Measurements from ENCODE around the gene GUCY1B1. TPM values are rescaled to one million over a fixed set of nuclear protein-coding genes. Genes with fewer than 3 reads are reported as not detected.

The GUCY1B1 gene
- total RNA-seq, 1 experiment from 2014 or later: 0.50 TPM

DNA sequence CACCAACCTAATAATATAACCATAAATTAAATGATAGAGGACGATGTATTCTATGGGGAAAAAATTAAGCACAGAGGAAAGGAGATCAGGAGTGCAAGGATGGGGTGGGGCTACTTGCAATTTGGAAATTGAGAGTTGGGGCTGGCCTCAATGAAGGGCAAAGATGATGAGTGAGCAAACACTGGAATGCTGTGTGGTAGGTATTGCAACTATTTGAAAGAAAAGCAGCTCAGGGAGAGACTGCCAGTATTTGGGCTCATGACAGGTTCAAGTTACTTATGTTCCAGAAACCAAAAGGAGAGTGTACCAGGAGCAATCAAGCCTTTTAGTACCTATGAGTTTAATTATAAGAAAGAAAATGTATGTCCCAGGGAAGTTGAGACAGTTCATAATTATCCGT lies 59.8 kb downstream of the GUCY1B1 start:
- H2BK12ac ChIP-seq (ENCODE audit: insufficient read length, low read depth, low read length): no peak overlapping the region
- H4K8ac ChIP-seq (replicated peaks; ENCODE audit: insufficient read length, low read depth, low read length): no peak overlapping the region
- no peak overlapping the region for H3K56ac ChIP-seq (ENCODE audit: insufficient read length, low read depth, low read length)
- Mint-ChIP-seq H3K27ac (no peak overlapping the region), H3K4me3 (no peak overlapping the region), H3K4me1 (peaks cover 12 to 17% of the 10 kb centered on the region in 2 experiments), H3K27me3 (ENCODE audit: low read depth) (no peaks in the 10 kb centered on the region), H3K36me3 (ENCODE audit: insufficient read depth in 1 of 3, low read depth in 3 of 3) (no peaks in the 10 kb centered on the region), H3K9me3 (no peaks in the 10 kb centered on the region)
- H3K18ac ChIP-seq (ENCODE audit: insufficient read length, low read depth, low read length): no peak overlapping the region
- no peaks in the 10 kb centered on the region for H3K79me2 ChIP-seq (ENCODE audit: insufficient read depth, low read length)
- H3K27me3 ChIP-seq (ENCODE audit: insufficient read depth, low read length): no peaks in the 10 kb centered on the region
- H3K79me1 ChIP-seq (ENCODE audit: insufficient read depth, low read depth, low read length, poor library complexity, severe bottlenecking): no peaks in the 10 kb centered on the region
- no peak overlapping the region for H2AK5ac ChIP-seq (ENCODE audit: insufficient read length, low read length)
- no CpG with 5 or more reads among the region's 2 CpGs for WGBS (ENCODE audit: extremely low coverage, insufficient read length, low lambda C conversion rate)
- H4K5ac ChIP-seq (ENCODE audit: insufficient read length, low read depth, low read length): no peak overlapping the region
- H4K20me1 ChIP-seq (ENCODE audit: control insufficient read depth, insufficient read depth, insufficient read length): no peaks in the 10 kb centered on the region
- no peak overlapping the region for H2BK20ac ChIP-seq (ENCODE audit: low read depth, low read length, poor library complexity, severe bottlenecking)
- no peak overlapping the region for H3K14ac ChIP-seq (ENCODE audit: insufficient read depth, low read length)
- no peak overlapping the region for H3K4me2 ChIP-seq (ENCODE audit: insufficient read depth, insufficient read length, low read length)
- H3K9me3 ChIP-seq (ENCODE audit: control insufficient read depth, low read depth, low read length): no peaks in the 10 kb centered on the region
- H3K23ac ChIP-seq (ENCODE audit: insufficient read length, low read depth, low read length): no peak overlapping the region
- no peak overlapping the region for H3K27ac ChIP-seq (ENCODE audit: insufficient read length, low read depth, low read length)
- no peak overlapping the region for H2BK5ac ChIP-seq (ENCODE audit: insufficient read length, low read length)
- TF ChIP-seq, protein P1, sequence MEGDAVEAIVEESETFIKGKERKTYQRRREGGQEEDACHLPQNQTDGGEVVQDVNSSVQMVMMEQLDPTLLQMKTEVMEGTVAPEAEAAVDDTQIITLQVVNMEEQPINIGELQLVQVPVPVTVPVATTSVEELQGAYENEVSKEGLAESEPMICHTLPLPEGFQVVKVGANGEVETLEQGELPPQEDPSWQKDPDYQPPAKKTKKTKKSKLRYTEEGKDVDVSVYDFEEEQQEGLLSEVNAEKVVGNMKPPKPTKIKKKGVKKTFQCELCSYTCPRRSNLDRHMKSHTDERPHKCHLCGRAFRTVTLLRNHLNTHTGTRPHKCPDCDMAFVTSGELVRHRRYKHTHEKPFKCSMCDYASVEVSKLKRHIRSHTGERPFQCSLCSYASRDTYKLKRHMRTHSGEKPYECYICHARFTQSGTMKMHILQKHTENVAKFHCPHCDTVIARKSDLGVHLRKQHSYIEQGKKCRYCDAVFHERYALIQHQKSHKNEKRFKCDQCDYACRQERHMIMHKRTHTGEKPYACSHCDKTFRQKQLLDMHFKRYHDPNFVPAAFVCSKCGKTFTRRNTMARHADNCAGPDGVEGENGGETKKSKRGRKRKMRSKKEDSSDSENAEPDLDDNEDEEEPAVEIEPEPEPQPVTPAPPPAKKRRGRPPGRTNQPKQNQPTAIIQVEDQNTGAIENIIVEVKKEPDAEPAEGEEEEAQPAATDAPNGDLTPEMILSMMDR (conservative IDR thresholded peaks at IDR 0.05): no peak
- no peaks in the 10 kb centered on the region for H3K23me2 ChIP-seq (ENCODE audit: insufficient read length, low read depth, low read length, poor library complexity, severe bottlenecking)
- no peak overlapping the region for H3K4ac ChIP-seq (ENCODE audit: low read depth, low read length)
- H2AFZ ChIP-seq (ENCODE audit: low read length): no peak overlapping the region
- H3K4me1 ChIP-seq (ENCODE audit: insufficient read depth, low read length): no peaks in the 10 kb centered on the region
- H2BK15ac ChIP-seq (ENCODE audit: low read depth, low read length): no peak overlapping the region
- no peak overlapping the region for H2BK120ac ChIP-seq (ENCODE audit: low read depth, low read length, poor library complexity, severe bottlenecking)
- no peak for DNase-seq
- H3K9ac ChIP-seq (ENCODE audit: extremely low read depth, insufficient read length, low read length): no peak overlapping the region
- no peak overlapping the region for H3T11ph ChIP-seq (ENCODE audit: low read length)
- no peak overlapping the region for H4K91ac ChIP-seq (ENCODE audit: insufficient read length, low read depth, low read length)

Measured in H9 (cell line).